Natural killer cell treated with Interleukin-12 subunit alpha and Interleukin-12 subunit beta and Interleukin-15 and Interleukin-18, amount 100 ng/mL, for 72 hours (primary cell): ENCODE measurements around the gene ATG7. TPM values are rescaled to one million over a fixed set of nuclear protein-coding genes. Genes with fewer than 3 reads are reported as not detected.

Experiments
- ATAC-seq, 2 donors: fragments of 150-1000 bp; cut with Tn5 transposase in 1 of 2; sonication (Bioruptor Pico), chemical (Tn5 transposase) in 1 of 2; 2 replicates each; pipeline ENCODE4 v1.10.0; 2021
- DNase-seq: peaks from one replicate; pipeline ENCODE4 v3.0.0; 2022; ENCODE audit warnings: low spot score
- H3K27ac Mint-ChIP-seq, 2 donors: 1 replicate in 1 of 2; 2 replicates in 1 of 2; pipeline ENCODE4 v1.8.0; 2022; ENCODE audit warnings: mixed read lengths in 2 of 2, mild to moderate bottlenecking in 1 of 2, moderate library complexity in 1 of 2
- H3K27me3 Mint-ChIP-seq, 2 donors: 1 replicate in 1 of 2; 2 replicates in 1 of 2; pipeline ENCODE4 v1.8.0; 2022; ENCODE audit warnings: mixed read lengths in 2 of 2
- H3K36me3 Mint-ChIP-seq: one replicate; pipeline ENCODE4 v1.8.0; 2022; ENCODE audit warnings: mixed read lengths
- H3K4me1 Mint-ChIP-seq, 2 donors: 1 replicate in 1 of 2; 2 replicates in 1 of 2; pipeline ENCODE4 v1.8.0; 2022; ENCODE audit warnings: low read depth in 2 of 2, mixed read lengths in 2 of 2, mild to moderate bottlenecking in 1 of 2
- H3K4me3 Mint-ChIP-seq: one replicate; pipeline ENCODE4 v1.8.0; 2022; ENCODE audit warnings: mixed read lengths
- H3K9me3 Mint-ChIP-seq: 2 replicates; pipeline ENCODE4 v1.8.0; 2022; ENCODE audit warnings: mixed read lengths
- total RNA-seq, 2 donors: library from RNA; stranded (reverse); gene quantifications; one replicate each; pipeline ENCODE4 v1.2.3, GENCODE V29; 2022

Gene ATG7
- total RNA-seq, 2 donors from 2014 or later = 45.0 to 79.9 TPM

DNA sequence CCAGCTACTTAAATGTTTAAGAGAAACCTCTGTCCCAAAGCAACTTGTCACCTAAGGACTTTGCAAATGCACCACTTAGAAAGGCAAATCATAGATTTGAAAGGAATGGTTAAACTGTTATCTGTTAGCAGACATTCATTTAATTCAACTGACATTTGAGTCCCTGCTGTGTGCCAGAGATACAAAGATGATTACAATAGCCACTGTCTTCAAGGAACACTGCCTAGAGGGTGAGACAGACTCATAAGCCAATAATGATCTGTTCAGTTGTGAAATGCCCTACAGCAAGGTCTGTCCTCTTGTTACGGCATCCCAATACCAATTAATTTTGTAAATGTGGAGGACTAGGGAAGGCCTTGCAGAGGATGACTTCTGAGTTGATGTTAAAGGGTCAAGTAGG lies 113.1 kb downstream of the ATG7 start:
- Mint-ChIP-seq H3K27me3 (no peaks in the 10 kb centered on the region), H3K9me3 (no peaks in the 10 kb centered on the region), H3K36me3 (peaks cover 5% of the 10 kb centered on the region), H3K4me1 (peaks cover 0 to under 1% of the 10 kb centered on the region in 2 donors), H3K27ac (no peak overlapping the region), H3K4me3 (no peak overlapping the region)
- ATAC-seq (no peak), DNase-seq (no peak)

DNA sequence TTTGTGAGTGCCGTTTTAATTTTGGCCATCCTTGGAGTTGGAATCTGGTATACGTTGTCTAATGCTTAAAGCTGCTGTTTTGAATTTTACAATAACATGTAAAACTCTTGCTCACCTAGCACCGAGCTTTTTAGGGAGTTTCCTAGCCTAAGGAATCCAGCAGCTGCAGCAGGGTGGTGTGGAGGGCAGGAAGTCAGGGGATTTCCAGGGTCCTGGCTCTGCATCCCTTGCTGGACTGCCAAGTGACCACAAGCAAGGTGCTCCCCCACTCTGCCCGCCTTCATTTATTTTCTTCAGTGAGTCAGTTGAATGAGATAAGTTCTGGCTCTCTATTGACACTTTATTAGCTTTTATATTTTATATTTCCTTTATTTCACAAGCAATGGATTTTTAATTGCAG lies 113.7 kb downstream of the ATG7 start:
- DNase-seq (no peak), ATAC-seq (no peak)
- Mint-ChIP-seq H3K9me3 (no peaks in the 10 kb centered on the region), H3K36me3 (peaks cover 5% of the 10 kb centered on the region), H3K4me1 (peaks cover 0 to 6% of the 10 kb centered on the region in 2 donors), H3K4me3 (no peak overlapping the region), H3K27ac (no peak overlapping the region), H3K27me3 (no peaks in the 10 kb centered on the region)

DNA sequence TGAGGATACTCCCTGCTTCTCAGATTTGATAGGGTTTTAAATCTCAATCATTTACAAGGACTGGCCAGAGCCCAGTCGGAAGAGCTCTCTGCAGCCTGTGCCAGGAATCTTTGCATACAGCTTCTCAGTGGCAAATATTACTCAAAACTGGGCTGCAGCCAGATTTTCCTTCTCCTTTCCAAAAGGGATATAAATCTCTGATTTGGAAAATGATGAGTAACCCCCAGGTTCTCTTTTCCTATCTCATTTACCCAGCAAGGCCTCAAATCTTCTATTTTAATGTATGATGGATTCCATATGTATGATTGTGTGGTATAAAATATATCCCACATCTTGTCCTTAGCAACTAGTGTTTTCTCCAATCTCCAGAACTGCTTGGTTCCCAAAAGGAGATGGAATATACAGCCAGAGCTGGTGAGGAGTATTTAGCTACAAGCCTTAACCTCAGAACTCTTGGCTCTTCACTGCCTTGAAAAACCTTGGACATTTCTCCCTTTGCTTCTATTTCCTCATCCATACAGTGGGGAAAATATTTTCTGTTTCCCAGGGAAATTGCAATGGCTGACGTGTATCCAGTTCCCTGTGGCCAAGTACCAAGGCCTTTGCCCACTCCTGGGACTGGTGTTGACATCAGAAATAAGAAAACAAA lies 114.4 kb downstream of the ATG7 start:
- H3K9me3 Mint-ChIP-seq = no peaks in the 10 kb centered on the region
- H3K4me1 Mint-ChIP-seq = peaks cover 4 to 11% of the 10 kb centered on the region in 2 donors
- H3K36me3 Mint-ChIP-seq = peaks cover 5% of the 10 kb centered on the region
- no peak for DNase-seq
- no peak for ATAC-seq
- no peak overlapping the region for H3K27ac Mint-ChIP-seq
- H3K4me3 Mint-ChIP-seq = no peak overlapping the region
- no peaks in the 10 kb centered on the region for H3K27me3 Mint-ChIP-seq

DNA sequence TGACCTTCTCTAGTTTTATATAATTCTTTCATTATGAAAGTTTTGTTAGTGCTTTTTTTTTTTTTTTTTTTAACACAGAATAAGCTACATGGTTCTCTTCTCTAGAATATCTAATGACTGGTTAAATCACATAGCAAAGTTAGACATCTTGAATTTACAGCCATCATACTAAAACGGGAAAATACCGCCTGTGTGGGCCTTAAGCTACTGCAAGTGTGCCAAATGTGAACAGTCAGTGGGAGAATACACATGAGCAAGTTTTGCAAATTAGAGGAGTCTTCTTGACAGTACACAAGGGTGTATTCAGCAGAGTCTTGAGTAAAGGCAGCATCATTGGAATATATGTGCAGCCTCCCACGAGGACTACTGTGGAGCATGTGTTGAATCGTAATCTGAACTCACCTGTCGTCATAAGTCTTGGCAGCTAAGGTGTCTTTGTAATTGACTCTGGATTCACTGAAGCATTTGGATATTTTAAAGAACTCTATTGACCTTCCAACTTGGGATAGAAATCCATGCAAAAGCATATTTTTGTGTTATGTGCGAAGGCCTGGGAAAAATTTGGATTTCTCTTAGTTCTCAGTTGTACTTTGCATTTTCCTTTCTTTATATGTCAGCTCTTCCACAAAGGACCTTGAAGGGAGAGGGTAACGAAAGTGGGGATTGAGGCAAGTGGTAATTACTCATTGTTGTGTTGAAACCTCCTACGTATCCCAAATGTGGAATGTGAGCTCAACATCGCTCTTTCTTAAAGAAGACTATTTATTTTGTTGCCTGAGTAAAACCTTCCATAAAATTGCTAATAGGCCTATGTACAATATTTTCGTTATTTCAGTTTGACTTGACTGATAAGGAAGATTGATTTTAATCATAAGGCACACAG lies 117.4 kb downstream of the ATG7 start:
- H3K4me3 Mint-ChIP-seq = no peak overlapping the region
- H3K9me3 Mint-ChIP-seq = no peaks in the 10 kb centered on the region
- no peak for ATAC-seq
- H3K36me3 Mint-ChIP-seq = no peaks in the 10 kb centered on the region
- DNase-seq = no peak
- H3K27ac Mint-ChIP-seq = no peak overlapping the region
- no peaks in the 10 kb centered on the region for H3K27me3 Mint-ChIP-seq
- H3K4me1 Mint-ChIP-seq = peaks cover 8 to 20% of the 10 kb centered on the region in 2 donors

DNA sequence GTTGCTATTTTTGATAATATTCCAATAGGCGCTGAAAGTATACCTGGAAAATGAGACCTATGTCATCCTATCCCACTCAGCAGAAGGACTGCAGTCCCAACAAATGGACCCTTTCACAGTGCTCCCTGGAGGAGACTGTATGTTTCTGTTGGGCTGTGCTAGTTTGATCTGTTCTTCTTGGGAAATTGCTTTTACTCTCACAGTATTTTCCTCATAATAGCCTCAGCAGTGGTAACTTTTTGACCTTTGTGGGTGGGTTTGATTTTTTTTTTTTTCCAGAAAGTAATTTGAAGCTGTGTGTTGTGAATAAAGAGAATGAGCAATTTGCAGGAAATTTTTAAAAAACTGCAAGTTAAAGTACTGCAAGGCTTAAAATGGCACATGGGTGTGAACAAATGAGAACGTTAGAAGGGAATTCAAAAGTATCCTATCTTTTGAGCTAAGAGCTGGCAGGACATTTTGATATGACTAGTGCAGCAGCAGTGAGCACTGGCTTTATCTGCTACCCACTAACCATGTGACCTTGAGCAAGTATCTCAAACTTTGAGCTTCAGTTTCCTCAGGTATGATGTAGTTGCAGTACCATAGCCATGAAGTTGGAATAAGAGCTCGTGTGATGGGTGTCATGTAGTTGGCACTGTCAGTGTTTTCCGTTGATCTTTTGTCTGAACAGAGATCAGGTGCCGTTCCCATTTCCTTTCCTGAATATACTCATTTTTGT lies 118.4 kb downstream of the ATG7 start:
- Mint-ChIP-seq H3K9me3 (no peaks in the 10 kb centered on the region), H3K4me1 (peaks cover 8 to 20% of the 10 kb centered on the region in 2 donors), H3K27me3 (no peaks in the 10 kb centered on the region), H3K36me3 (no peaks in the 10 kb centered on the region), H3K27ac (no peak overlapping the region), H3K4me3 (no peak overlapping the region)
- DNase-seq (no peak), ATAC-seq (no peak)

DNA sequence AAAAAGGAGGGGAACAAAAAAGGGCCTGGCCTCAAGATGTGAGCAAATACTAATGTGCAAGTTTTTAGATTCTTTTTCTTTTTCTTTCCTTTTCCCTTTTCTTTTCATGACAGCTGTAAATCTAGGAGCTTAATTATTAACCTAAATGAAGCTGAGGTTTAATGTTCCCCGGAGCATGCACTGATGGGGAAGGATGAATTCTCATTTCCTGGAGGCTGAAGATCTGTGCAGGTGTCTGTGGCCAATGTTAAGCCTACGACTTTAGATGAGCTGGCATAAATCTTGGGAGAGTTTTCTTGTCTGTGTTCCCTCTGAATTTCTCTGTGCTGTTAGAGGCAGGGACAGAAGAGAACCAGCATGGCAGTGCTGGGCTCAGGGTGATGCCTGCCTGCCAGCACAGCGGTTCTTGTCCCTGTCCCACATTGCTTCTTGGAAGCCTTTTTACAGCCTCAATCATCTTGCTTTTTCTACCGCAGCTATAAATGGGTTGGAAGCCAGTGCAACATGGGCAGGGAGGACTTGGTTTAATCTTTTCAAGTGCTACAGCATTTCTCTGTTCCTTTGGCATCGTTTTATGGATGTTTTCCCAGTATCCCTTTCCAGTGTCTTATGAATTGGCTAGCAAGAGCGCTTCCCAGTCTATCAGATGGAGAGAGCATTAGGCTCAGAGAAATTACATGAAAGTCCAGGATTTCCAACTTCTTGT lies 119.1 kb downstream of the ATG7 start:
- H3K27me3 Mint-ChIP-seq = no peaks in the 10 kb centered on the region
- H3K36me3 Mint-ChIP-seq = no peaks in the 10 kb centered on the region
- no peak overlapping the region for H3K4me3 Mint-ChIP-seq
- DNase-seq (no peak), ATAC-seq (no peak)
- no peak overlapping the region for H3K27ac Mint-ChIP-seq
- peaks cover 8 to 20% of the 10 kb centered on the region in 2 donors for H3K4me1 Mint-ChIP-seq
- no peaks in the 10 kb centered on the region for H3K9me3 Mint-ChIP-seq

DNA sequence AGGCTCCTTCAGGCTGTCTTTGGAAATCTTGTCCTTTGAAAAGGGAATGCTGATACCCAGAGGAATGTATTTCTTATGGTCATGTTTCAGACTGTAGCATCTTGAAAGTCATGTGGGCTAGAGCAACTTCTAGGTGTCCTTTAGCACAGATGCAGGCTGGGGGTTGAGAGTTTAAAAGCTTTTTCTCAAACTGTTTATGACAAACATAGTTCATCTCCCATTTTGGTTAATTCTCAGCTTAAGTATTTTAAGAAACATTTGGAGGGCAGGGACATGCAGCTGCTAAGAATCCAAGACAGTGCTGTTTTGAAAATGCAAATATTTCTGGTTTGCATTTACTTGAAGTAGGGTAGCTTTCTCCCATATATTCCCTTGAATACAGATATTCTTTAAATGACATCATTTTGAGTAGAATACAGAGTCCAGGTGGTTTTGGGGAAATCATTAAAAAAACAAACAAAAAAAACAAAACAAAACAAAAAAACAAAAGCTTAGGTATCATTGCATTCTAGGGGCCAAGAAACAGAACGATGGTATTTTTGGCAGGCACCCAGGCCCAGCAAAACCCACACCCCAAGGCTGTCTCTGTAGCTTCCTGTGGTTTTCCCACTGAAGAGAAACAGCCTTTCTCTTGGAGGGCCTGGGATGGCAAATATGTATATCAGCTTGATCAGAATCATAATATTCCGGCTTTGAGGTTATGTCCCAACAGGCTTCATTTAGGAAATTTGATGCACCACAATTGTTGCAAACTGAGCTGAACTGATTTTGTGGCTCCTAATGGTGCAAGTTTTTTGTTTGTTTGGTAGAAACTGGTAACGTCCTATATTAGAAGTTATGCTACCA lies 120.0 kb downstream of the ATG7 start:
- no peaks in the 10 kb centered on the region for H3K9me3 Mint-ChIP-seq
- DNase-seq (no peak), ATAC-seq (no peak)
- H3K4me1 Mint-ChIP-seq = peaks cover 8 to 20% of the 10 kb centered on the region in 2 donors
- H3K4me3 Mint-ChIP-seq = no peak overlapping the region
- H3K27me3 Mint-ChIP-seq = no peaks in the 10 kb centered on the region
- H3K36me3 Mint-ChIP-seq = no peaks in the 10 kb centered on the region
- H3K27ac Mint-ChIP-seq = no peak overlapping the region

DNA sequence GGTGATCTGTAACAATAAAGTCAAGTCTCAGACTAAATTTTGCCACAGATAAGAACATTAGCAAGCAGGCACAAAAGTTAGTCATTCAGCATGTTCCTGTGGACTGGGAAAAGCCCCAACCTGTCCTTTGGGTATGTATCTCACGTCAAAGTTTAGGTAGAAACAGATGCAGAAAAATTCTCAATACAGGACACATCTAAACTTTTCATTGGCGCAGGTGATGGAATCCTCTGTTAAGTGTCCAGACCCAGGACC lies 120.6 kb downstream of the ATG7 start:
- Mint-ChIP-seq H3K27ac (no peak overlapping the region), H3K27me3 (no peaks in the 10 kb centered on the region), H3K4me1 (peaks cover 8 to 20% of the 10 kb centered on the region in 2 donors), H3K4me3 (no peak overlapping the region), H3K36me3 (no peaks in the 10 kb centered on the region), H3K9me3 (no peaks in the 10 kb centered on the region)
- no peak for ATAC-seq
- no peak for DNase-seq

DNA sequence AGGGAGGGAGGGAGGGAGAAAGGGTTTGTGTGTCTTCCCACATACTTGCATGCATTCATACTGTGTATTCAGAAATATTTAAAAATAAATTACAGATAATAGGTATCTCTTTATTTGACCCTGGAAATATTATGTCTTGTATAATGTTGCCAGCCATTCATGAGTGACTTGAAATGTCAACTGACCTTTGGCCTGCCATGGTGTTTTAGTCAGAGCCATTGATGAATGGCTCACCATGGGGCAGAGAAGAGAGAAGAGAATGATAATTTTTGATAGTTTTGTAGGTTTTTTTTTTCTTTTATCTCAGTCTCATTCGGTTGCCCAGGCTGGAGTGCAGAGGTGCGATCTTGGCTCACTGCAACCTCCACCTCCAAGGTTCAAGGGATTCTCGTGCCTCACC lies 121.2 kb downstream of the ATG7 start:
- H3K36me3 Mint-ChIP-seq = no peaks in the 10 kb centered on the region
- no peak overlapping the region for H3K4me3 Mint-ChIP-seq
- no peaks in the 10 kb centered on the region for H3K27me3 Mint-ChIP-seq
- H3K27ac Mint-ChIP-seq = no peak overlapping the region
- H3K4me1 Mint-ChIP-seq = peaks cover 8 to 20% of the 10 kb centered on the region in 2 donors
- no peak for ATAC-seq
- DNase-seq = no peak
- H3K9me3 Mint-ChIP-seq = no peaks in the 10 kb centered on the region

DNA sequence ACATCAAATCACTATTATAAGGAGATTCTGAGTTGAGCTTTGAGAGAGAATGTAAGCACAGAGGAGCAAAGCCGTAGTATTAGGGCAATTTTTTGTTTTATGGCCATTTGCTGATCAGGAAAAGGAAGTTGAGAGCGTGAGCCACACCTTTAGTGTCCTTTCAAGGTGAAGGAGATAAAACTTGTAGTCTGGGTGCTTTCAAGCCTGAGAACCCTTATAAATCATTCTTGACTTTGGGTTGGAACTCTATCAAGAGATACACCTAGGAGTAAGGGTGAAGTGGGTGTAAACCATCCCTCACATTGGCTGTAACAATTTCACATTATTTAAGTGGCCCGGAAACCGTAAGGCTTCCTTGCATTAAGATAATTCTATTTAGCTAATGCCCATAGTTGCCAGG lies 122.2 kb downstream of the ATG7 start:
- ATAC-seq = no peak
- Mint-ChIP-seq H3K27me3 (no peaks in the 10 kb centered on the region), H3K9me3 (no peaks in the 10 kb centered on the region), H3K4me3 (no peak overlapping the region), H3K36me3 (no peaks in the 10 kb centered on the region), H3K4me1 (peaks cover 8 to 20% of the 10 kb centered on the region in 2 donors), H3K27ac (no peak overlapping the region)
- DNase-seq = no peak

DNA sequence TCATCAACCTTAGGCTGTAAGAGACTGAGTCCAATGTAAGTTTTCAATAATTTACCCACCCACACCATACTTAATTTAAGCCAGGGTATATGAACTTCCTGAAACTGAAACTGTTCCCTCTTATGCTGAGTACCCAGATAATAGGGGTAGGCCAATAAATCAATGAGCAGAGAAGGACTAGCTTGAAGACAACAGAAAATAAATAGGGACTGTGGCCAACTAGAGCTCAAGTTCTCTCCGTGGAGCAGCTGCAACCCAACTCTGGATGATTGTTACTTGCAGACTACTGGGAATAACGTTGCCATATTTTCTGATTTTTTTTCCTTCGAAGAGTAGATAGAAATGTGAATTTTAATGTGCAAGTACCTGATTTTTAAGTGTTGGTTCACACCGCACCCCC lies 128.0 kb downstream of the ATG7 start:
- ATAC-seq (no peak), DNase-seq (no peak)
- peaks cover 0 to 3% of the 10 kb centered on the region in 2 donors for H3K4me1 Mint-ChIP-seq
- H3K9me3 Mint-ChIP-seq = no peaks in the 10 kb centered on the region
- no peak overlapping the region for H3K27ac Mint-ChIP-seq
- H3K4me3 Mint-ChIP-seq = no peak overlapping the region
- H3K27me3 Mint-ChIP-seq = no peaks in the 10 kb centered on the region
- peaks cover 8% of the 10 kb centered on the region for H3K36me3 Mint-ChIP-seq

DNA sequence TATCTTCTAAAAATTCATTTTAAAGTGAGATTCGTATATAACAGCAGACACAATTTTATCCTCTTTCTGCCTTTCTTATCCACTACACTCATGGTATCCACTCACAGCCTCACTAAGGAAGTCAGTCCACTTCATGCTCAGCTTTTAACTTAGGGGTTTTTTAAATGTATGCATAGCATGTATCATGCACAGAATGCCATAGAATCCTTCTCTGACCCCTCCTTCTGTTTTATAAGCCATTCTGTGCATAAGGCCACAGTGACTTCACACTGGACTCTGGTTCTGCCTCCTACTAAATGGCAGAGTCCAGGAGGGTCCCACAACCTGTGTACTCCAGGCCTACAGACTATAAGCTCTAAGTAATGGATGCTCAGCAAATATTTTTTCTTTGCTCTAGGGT lies 129.2 kb downstream of the ATG7 start:
- no peaks in the 10 kb centered on the region for H3K27me3 Mint-ChIP-seq
- H3K4me1 Mint-ChIP-seq = peaks cover 0 to 3% of the 10 kb centered on the region in 2 donors
- DNase-seq (no peak), ATAC-seq (no peak)
- H3K27ac Mint-ChIP-seq = no peak overlapping the region
- H3K9me3 Mint-ChIP-seq = no peaks in the 10 kb centered on the region
- peaks cover 10% of the 10 kb centered on the region for H3K36me3 Mint-ChIP-seq
- H3K4me3 Mint-ChIP-seq = no peak overlapping the region

DNA sequence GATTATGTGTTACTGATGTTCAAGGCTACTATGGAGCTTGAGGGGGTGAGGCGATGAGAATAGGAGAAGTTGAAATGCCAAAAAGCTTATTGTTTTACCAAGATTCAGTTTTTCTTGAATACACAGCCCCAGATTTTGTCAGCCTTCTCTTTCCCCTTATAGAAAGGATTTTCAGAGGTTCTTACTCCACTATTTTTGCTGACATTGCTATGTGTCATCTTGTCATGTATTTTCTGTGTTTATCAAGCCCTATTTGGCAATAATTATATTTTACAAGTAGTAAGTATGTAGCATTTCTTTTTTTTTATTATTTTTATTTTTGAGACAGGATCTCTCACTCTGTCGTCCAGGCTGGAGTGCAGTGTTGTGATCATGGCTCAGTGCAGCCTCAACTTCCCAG lies 133.1 kb downstream of the ATG7 start:
- no peak overlapping the region for H3K27ac Mint-ChIP-seq
- peaks cover 30% of the 10 kb centered on the region for H3K36me3 Mint-ChIP-seq
- no peaks in the 10 kb centered on the region for H3K27me3 Mint-ChIP-seq
- peaks cover 5% of the 10 kb centered on the region for H3K9me3 Mint-ChIP-seq
- H3K4me1 Mint-ChIP-seq = peaks cover 0 to 3% of the 10 kb centered on the region in 2 donors
- DNase-seq (no peak), ATAC-seq (no peak)
- no peak overlapping the region for H3K4me3 Mint-ChIP-seq
